ENCODE measurements around the gene NCAPD3.
"Not testable (repeated sequence)": the region's sequence is repeated elsewhere in the genome, so short reads cannot be mapped to it uniquely, and the experiment has no call there.

Gene NCAPD3

GRCh38 chr11:134131628-134132244 lies 92.0 kb downstream of the NCAPD3 start:
- DNase-seq: no peak

GRCh38 chr11:134126217-134126822 lies 97.4 kb downstream of the NCAPD3 start:
- DNase-seq: no peak

GRCh38 chr11:134125507-134125906 lies 98.3 kb downstream of the NCAPD3 start:
- DNase-seq: no peak

GRCh38 chr11:134124660-134125451 lies 98.9 kb downstream of the NCAPD3 start:
- DNase-seq: no peak

- no peak for DNase-seq
Observed at GRCh38 chr11:134120921-134121526, 102.7 kb downstream of the NCAPD3 start.

GRCh38 chr11:134120143-134120850 lies 103.5 kb downstream of the NCAPD3 start:
- DNase-seq: no peak

GRCh38 chr11:134119094-134119493 lies 104.7 kb downstream of the NCAPD3 start:
- DNase-seq: no peak

- no peak for DNase-seq
Observed at GRCh38 chr11:134118006-134118405, 105.8 kb downstream of the NCAPD3 start.

- DNase-seq: no peak
Observed at GRCh38 chr11:134116210-134116609, 107.6 kb downstream of the NCAPD3 start.

- DNase-seq: not testable (repeated sequence)
Observed at GRCh38 chr11:134113787-134114186, 110.0 kb downstream of the NCAPD3 start.

GRCh38 chr11:134110252-134110815 lies 113.4 kb downstream of the NCAPD3 start:
- DNase-seq: no peak

Measured in NCI-H1436 (cell line).